ENCODE data around the gene KBTBD8.

The KBTBD8 gene

GRCh38 chr3:66997560-66998112 is 471 bp upstream of the KBTBD8 start:
- in situ Hi-C loops (cut with HindIII; ENCODE audit: low sequenced_read_pairs), result no loop called here

- in situ Hi-C loops (cut with HindIII; ENCODE audit: low sequenced_read_pairs), result no loop called here
Measured at GRCh38 chr3:66998904-66999235, 763 bp downstream of the KBTBD8 start.

- in situ Hi-C loops (cut with HindIII; ENCODE audit: low sequenced_read_pairs), result no loop called here
Measured at GRCh38 chr3:67000009-67000408, 1.9 kb downstream of the KBTBD8 start.

GRCh38 chr3:67001086-67001861 is 3.2 kb downstream of the KBTBD8 start:
- in situ Hi-C loops (cut with HindIII; ENCODE audit: low sequenced_read_pairs), result no loop called here

- in situ Hi-C loops (cut with HindIII; ENCODE audit: low sequenced_read_pairs), result no loop called here
Measured at GRCh38 chr3:67005974-67006373, 7.9 kb downstream of the KBTBD8 start.

GRCh38 chr3:67006460-67006859 is 8.4 kb downstream of the KBTBD8 start:
- in situ Hi-C loops (cut with HindIII; ENCODE audit: low sequenced_read_pairs), result no loop called here

- in situ Hi-C loops (cut with HindIII; ENCODE audit: low sequenced_read_pairs), result no loop called here
Measured at GRCh38 chr3:67008388-67008787, 10.3 kb downstream of the KBTBD8 start.

GRCh38 chr3:67009716-67010115 is 11.6 kb downstream of the KBTBD8 start:
- in situ Hi-C loops (cut with HindIII; ENCODE audit: low sequenced_read_pairs), result no loop called here

GRCh38 chr3:67011414-67012131 is 13.5 kb downstream of the KBTBD8 start:
- in situ Hi-C loops (cut with HindIII; ENCODE audit: low sequenced_read_pairs), result no loop called here

GRCh38 chr3:67012564-67012963 is 14.5 kb downstream of the KBTBD8 start:
- in situ Hi-C loops (cut with HindIII; ENCODE audit: low sequenced_read_pairs), result no loop called here

GRCh38 chr3:67015702-67016484 is 17.8 kb downstream of the KBTBD8 start:
- in situ Hi-C loops (cut with HindIII; ENCODE audit: low sequenced_read_pairs), result no loop called here

GRCh38 chr3:67016522-67017080 is 18.5 kb downstream of the KBTBD8 start:
- in situ Hi-C loops (cut with HindIII; ENCODE audit: low sequenced_read_pairs), result no loop called here

GRCh38 chr3:67017211-67017610 is 19.1 kb downstream of the KBTBD8 start:
- in situ Hi-C loops (cut with HindIII; ENCODE audit: low sequenced_read_pairs), result no loop called here

- in situ Hi-C loops (cut with HindIII; ENCODE audit: low sequenced_read_pairs), result no loop called here
Measured at GRCh38 chr3:67018105-67018788, 20.1 kb downstream of the KBTBD8 start.

GRCh38 chr3:67018789-67019526 is 20.9 kb downstream of the KBTBD8 start:
- in situ Hi-C loops (cut with HindIII; ENCODE audit: low sequenced_read_pairs), result no loop called here

- in situ Hi-C loops (cut with HindIII; ENCODE audit: low sequenced_read_pairs), result no loop called here
Measured at GRCh38 chr3:67028001-67028784, 30.1 kb downstream of the KBTBD8 start.

- in situ Hi-C loops (cut with HindIII; ENCODE audit: low sequenced_read_pairs), result no loop called here
Measured at GRCh38 chr3:67030785-67031740, 33.0 kb downstream of the KBTBD8 start.

GRCh38 chr3:67031986-67032385 is 33.9 kb downstream of the KBTBD8 start:
- in situ Hi-C loops (cut with HindIII; ENCODE audit: low sequenced_read_pairs), result no loop called here
